NCI-H1092 (cell line): Measurements from ENCODE around the gene MYO1B.
"Not testable (repeated sequence)": the region's sequence is repeated elsewhere in the genome, so short reads cannot be mapped to it uniquely, and the experiment has no call there.

Experiments used
- DNase-seq: peaks from one replicate; lab custom pipeline; 2025; lab: John Stamatoyannopoulos, UW

MYO1B gene

DNA sequence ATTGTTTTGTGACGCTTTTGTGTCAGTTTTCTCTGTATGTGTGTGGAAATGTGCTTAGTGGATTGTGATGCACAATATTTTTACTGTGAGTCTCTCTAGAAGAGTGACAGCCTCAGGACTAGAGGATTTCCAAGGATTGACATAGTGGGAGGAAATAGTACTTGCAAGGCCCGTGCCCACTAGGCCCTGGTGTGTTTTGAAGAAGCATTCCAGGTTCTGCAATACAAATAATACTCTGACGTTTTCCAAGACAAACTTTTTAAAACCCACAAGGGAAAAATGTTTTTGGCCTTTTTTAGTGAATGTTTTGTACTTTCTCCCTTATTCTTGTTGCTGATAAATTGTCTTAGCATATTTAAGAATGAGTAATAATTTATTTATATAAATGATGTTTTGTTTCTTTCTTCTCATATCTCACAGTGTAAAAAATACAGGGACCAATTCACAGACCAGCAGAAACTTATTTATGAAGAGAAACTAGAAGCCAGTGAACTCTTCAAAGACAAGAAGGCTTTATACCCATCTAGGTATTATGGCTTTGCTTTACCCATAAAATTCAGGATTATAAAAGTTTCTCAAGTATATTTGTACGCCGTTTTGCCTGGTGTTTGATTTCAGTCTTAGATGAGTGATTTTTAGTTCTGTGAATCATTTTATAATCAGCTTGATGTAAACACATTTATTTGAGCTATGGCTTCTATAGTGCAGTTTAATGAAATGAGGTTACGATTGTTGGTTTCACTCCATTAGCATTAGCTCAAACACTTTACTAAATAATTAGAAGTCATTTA lies 165.6 kb downstream of the MYO1B start:
- DNase-seq, result no peak

DNA sequence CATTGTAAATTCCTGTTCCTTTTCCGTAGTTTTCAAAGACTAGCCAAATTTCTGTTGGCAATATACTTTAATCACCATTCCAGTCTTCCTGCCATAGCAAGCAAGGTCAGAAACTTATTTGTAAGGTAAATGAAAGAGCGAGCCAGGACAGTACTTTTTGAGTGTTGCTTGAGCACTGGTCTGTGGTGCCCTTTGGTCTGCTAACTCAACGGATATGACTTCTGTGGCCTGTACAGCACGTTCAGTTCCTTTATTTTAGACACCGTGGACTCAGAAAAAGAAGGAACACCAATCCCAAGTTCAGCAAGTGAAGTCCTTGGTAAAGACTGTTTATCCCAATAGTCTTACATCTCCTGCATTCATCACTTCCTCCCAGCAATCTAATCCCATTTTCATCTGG lies 166.3 kb downstream of the MYO1B start:
- no peak for DNase-seq

DNA sequence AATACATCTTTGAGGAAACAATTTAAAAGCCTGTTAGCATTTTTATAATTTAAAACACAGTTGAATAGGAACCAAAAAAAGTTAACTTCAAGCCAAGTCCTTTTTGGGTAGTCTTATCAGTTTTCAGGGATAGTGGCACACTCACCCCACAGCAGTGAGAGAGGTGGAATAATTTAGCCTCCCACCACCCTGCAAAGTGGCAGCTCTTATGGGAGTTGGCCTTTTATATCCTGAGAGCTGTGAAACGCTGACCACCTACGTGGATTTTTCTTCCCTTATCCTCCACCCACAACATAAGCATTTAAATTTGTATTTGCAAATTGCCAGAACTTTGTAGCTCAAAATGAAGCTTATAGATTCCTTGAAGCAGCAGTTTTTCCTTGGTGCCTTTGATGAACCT lies 167.1 kb downstream of the MYO1B start:
- DNase-seq, result no peak

DNA sequence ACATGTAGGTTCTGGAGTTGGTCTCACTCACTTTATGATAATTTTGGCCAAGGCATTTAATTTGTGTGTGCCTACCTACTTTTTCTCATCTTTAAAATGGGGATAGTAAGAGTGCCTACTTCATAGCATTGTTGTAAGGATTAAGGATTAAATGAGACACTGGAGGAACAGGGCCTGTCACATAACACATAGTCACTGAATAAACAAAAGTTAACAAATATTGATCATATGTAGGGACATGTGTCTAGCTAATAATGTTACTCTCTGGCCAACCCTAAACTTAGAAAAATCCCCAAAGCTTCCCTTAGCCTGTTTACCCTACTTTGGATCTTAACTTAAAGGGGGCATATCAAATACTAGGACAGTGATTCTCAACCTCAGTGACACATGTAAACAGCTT lies 169.9 kb downstream of the MYO1B start:
- DNase-seq, result no peak

DNA sequence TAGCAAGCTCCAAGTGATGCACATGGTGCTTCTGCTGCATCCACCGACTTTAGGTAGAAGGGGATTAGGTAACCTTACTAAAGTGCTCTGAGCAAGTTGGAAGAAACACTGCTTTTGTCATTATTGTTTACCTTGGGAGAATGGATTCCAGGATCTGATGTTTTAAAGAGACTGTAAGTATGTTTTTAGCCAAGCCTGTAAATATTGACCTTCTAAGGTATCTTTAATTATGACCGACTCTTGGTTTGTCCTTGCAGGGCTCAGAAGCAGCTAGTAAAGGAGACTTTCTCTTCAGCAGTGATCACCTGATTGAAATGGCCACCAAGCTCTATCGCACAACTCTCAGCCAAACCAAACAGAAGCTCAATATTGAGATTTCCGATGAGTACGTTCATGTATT lies 170.7 kb downstream of the MYO1B start:
- no peak for DNase-seq

DNA sequence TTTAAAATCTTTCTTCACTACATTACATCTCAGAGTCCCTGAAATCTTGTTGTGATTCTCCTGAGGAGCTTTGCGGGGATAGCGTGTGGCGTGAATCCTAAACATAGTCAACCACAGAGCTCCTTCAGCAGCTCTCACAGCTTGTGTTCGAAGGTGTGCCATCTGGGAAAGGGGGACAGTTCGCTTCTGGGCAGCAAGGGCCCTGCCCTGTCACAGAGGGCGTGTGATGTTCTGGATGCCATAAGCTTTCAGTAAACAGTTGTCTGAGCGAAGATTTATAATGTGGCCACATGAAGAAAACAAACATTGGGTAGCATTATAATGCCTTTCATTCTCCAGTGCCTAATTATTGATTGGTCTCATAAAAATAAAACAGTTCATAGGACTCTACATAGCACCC lies 172.5 kb downstream of the MYO1B start:
- DNase-seq, result no peak

DNA sequence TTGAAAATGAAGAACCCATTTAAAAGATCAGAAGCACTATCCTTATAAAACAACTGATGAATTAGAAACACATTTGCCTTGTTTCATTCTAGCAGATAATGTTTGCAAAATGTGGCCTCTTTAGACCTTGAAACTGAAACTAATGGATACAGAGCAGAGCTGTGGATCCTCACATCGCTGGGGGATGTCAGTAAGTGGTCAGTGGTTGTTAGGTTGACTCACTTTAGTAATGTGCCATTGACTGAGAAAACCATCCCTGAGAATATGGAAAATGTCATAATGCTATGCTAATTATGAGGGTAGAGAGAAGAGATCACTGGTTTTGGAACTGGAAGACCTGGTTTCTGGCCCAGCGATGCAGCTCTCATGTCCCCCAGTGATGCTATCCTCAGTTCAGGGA lies 176.7 kb downstream of the MYO1B start:
- no peak for DNase-seq

DNA sequence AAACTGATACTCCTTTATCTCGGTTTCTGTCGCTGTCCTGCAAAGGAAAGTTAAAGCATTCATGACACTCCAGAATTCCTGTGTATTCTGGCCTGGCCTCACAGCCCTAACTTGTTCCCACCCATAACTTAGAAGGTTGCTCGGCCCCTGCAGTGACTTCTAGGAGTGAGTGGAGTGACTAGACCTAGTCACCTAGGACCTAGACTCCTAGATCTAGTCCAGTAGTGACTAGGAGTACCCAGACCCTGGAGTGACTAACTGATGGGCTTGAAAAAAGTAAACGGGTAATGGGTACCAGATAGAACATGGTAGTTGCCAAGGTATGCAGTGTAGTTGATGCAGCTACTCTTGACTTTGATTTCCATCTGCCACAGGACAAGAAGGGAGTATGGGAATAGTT lies 181.8 kb downstream of the MYO1B start:
- DNase-seq, result no peak

DNA sequence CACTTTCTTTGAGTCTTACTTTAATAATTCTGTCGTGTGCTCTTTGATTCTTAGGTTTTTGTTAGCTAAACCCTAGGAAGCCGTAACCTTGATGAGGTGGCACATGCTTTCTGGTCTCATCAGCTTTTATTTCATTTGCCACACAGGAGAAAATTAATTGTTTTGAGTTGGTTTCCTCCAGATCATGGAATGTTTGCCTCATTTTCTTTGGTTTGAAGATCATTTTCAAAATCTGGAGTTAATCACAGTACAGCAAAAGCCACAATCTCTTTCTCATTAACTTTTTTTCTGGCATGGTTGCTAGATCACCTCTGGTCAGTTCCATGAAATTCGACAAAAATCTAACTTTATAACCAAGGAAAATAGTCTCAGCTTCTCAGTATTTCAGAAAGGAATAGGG lies 182.9 kb downstream of the MYO1B start:
- DNase-seq, result no peak

DNA sequence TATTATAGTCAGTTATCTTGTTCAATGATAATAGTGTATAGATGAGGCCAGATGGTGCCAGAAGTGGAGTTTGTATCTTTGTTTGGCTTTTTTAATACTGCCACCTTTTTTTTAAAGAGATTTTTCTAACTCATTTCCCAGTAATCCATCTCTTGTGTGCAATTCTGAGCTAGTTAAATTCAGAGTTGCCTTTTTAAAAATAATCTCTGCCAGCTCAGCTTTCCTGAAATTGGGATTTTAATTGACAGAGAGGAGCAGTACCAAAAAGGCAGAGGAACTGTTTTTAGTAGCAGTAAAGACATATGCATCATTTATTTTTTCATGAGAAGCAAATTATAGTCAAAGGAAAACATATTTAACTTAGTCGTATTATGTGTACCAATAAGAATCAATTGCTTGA lies 185.3 kb downstream of the MYO1B start:
- DNase-seq, result no peak

DNA sequence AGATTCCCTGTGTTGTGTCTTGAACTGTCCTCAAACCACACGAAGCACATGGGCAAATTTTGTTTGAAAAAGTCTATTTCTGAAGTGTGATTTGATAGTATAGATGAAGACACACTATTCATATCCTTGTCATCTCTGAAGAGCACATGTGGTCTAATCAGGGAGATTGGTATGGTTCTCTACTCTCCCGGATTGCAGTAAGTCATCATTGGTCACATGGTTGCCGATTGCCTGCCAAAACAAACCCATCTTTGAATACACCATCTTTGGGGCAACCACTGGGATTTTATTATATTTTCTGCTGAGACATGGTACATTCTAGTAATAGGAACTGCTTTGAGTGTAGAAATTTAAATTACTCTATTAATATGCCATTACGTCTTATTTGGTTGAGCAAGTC lies 186.9 kb downstream of the MYO1B start:
- no peak for DNase-seq

DNA sequence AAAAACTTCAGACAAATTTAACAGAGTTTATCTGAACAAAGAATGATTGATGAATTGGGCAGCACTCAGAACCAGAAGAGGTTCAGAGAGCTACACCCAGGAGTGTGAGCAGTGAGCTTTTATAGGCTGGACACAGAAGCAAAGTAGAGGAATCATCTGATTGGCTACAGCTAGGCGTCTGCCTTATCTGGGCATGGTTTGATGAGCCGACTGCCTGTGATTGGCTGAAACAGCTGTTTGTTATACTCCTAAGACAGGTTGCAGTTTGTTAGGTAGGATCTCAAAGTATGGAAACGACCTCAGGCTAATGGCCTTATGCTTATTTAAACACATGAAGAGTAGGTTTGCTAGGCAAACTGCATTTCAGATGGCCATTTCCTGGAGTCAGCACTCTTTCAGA lies 188.9 kb downstream of the MYO1B start:
- DNase-seq, result no peak

DNA sequence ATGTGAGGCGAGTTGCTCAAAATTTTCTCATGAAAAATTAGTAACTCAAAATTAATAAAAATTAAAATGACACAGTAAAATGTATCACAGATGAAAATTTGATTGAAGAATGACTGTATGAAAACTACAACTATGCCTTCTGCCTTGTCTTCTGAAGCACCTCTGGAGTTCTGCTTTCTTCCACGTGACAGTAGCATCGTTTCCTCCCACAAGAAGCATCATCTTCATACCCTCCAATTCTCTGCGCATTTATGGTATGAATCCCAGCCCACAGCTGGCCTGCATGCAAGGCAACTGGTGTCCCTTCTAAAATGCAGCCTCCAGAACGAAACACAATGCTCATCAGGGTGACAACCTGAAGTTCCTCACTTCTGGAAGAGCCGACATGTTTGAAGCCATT lies 189.9 kb downstream of the MYO1B start:
- DNase-seq, result no peak

DNA sequence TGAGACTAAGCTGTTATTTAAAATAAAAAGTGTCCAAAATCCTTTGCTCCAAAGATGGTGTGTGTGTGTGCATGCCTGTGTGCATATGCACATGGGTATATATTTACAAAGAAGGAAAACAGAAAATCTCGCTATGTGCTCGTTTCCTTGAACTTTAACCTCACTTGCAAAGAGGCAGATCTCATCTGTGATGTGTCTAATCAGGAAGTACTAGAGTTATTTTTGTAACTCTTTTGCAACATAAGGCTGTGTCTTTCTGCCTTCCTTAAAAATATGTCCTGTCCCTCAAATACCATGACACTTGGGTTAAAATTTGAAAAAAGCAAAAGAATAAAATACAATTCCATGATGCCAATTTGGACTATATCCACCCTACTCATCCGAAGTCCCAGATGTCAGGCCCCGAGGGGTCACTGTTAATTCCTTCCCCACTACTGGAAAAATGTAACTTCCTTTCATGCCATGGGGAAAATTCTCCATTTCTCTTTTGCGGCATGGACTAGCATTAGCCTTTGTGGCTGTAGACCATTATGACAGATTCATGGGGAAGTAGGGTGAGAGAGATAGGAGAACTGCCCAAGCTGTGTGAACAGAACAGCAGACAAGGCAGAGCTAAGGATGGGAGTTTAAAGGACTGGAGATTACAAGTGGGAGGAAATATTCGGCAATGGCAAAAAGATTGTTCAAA lies 191.3 kb downstream of the MYO1B start:
- no peak for DNase-seq

DNA sequence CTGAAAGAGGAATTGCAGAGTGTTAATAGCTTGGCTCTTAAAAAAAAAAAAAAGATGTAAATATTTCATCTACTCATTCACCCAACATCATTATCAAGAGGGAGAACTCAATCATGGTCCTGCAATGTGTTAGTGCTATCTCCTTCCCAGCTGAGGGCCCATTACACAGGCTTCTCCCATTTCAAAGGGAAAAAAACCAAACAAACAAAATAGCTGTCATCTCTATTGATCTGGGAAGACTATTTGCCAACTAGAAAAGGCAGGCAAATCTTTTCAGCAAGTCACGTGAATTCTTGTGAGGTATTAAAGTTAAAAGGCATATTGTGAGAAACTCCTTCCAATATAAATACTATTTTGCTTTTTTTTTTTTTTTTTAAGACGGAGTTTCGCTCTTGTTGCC lies 194.3 kb downstream of the MYO1B start:
- no peak for DNase-seq

DNA sequence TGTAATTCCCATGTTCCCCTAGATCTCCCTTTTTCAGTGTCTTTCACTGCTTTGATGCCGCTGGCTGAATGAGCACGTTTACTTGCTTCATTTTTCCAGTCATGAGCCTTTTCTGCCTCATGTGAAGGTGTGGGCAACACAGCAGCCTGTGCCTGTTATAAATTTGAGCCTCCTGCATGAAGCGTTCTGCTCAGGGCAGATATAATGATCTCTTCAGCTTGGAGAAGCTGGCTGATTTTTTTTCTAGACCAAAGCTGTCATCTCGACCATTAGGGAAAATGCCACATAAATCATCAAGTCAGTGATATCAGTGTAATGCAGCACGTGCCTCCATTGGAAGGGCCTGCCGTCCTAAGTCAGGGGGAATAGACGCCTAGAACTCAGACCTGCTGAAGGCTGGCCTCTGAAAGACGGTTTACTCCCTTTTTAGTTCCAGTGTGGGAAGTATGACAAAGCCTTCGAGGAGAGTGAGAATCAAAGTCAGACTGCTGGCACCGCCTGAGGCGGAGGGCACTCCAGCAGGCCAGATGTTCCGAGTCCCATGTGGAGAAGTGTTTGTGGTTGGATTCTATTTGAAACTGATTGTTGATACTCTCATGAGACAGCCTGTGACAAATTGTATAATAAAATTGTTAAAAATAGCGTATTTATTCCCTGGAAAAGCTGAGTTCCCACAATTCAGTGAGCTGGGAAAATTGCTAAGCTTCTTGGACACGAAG lies 196.5 kb downstream of the MYO1B start:
- no peak for DNase-seq

DNA sequence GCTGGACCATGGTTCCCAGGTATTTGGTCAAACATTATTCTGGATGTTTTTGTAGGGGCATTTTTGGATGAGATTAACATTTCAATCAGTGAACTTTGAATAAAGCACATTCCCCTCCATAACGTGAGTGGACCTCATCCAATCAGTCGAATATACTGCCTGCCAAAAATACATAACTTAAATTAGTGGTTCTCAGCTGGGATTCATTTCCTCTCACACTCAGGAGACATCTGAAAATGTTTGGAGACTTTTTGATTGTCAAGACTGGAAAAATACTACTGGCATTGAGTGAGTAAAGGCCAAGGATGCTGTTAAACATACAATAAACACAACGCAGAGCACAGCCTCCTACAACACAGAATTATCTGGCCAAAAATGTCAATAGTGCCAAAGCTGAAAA lies 198.2 kb downstream of the MYO1B start:
- no peak for DNase-seq

DNA sequence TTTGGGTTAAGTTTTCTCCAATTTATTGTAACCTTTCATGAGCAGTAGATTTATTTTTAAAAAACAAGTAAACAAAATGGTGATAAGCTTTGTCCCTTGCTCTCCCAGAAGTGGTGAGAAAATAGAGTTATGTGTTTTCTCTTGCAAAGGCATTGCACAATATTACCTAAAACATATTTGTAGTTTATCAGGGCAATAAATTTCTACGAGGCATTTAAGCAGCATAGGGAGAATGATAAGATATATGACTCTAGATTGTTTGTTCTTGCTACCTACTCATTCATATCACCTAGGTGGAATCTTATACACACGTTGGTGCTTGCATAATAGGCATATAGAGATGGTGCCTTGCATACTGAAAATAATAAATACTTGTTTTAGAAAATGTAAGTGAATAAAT lies 201.7 kb downstream of the MYO1B start:
- DNase-seq, result no peak

DNA sequence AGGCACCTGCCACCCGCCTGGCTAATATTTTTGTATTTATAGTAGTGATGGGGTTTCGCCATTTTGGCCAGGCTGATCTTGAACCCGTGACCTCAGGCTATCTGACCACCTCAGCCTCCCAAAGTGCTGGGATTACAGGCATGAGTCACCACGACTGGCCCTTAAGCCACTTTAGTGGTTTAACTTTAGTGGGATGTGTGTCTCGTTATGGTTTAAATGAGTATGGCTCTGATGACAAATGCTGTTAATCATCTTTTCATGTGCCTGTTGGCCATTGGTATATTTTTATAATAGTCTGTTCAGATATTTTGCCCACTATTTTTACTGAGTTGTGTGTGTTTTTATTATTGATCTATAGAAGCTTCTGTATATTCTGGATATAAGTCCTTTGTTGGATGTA lies 205.9 kb downstream of the MYO1B start:
- DNase-seq, result no peak

DNA sequence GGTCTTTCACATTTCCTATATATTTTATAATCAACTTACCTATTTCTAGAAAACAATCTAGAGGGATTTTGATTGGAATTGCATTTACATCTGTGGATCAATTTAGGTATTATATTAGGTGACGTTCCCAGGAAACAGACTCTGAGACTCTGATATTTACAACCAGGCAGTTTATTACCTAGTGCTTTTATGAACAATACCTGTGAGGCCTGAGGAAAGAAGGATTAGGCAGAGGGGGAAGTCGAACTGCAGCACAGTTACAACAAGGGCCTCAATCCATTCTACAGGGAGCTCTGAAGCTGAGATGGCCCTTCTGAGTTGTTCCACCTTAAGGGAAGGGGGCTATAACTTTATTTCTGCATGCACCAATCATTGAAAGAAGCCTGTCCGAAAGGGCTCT lies 206.9 kb downstream of the MYO1B start:
- no peak for DNase-seq

DNA sequence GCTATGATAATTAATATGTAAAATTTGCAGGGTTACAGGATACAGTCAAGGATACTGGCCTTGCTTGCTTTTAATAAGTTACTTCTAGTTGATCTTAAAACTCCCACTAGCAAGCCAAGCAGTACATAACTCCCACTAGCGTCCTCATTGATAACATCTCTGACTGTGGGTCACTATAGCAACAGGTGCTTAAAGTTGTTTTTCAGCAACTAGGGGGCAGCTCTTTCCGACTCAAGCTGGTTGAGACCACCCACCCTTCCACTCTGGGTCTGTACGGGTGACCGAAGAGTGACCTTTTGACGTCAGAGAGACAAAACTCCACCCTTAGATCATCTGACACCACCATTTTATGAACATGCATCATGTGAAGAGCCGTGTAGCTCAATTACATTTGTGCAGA lies 208.6 kb downstream of the MYO1B start:
- DNase-seq, result no peak

DNA sequence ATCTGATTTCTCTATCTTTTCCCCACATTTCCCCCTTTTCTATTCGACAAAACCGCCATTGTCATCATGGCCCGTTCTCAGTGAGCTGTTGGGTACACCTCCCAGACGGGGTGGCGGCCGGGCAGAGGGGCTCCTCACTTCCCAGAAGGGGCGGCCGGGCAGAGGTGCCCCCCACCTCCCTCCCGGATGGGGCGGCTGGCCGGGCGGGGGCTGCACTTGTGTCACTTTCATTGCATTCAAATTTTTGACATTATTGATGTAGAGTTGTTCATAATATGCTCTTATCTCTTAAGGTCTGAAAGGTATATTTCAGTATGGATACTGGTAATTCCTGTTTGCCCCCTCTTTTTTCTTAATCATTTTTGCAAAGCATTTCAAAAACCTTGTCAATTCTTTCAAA lies 211.3 kb downstream of the MYO1B start:
- DNase-seq, result not testable (repeated sequence)

DNA sequence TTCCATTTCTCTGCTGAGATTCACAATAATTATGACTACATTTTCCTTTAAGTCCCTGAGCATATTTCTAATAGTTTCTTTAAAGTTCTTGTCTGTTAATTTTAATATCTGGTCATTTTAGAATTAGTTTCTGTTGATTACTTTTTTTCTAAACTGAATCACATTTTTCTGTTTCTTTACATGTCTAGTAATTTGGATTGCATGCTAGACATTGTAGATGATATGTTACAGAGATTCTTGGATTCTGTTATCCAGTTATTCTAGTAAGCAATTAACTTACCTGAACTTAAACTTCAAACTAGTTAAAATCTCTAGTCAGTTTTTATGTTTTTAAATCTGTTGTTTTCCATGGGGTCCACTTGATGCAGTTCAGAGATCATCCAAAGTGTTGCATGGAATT lies 214.0 kb downstream of the MYO1B start:
- DNase-seq, result no peak
